ENCODE results near the gene SHOX. TPM values are rescaled to one million over a fixed set of nuclear protein-coding genes. Genes with fewer than 3 reads are reported as not detected.
"Not testable (repeated sequence)": the region's sequence is repeated elsewhere in the genome, so short reads cannot be mapped to it uniquely, and the experiment has no call there.

Gene SHOX
- total and polyA plus RNA-seq, 12 donors = not detected

- Histone ChIP-seq H3K4me1 (no peaks in the 10 kb centered on the region), H3K4me3 (no peak overlapping the region), H3K27me3 (peaks cover 8 to 33% (median 24%) of the 10 kb centered on the region in 7 donors), H3K36me3 (no peaks in the 10 kb centered on the region), H3K9me3 (no peaks in the 10 kb centered on the region), H3K27ac (no peak overlapping the region)
- TF ChIP-seq CTCF (IDR thresholded peaks at IDR 0.05) = no peak
- DNase-seq (no peak), ATAC-seq (no peak)
- WGBS, 2 donors = 83 to 86% methylated on average over 15 of the region's 15 CpGs
- intact Hi-C loops (cut with DNase I) = no loop called here
Measured at GRCh38 chrX:649166-649565, 18.6 kb downstream of the SHOX start.

- H3K4me3 ChIP-seq = no peak overlapping the region
- no peak overlapping the region for H3K27ac ChIP-seq
- no peaks in the 10 kb centered on the region for H3K9me3 ChIP-seq
- ATAC-seq (no peak), DNase-seq (no peak)
- peaks cover 0 to 22% (median 12%) of the 10 kb centered on the region in 7 donors for H3K27me3 ChIP-seq
- intact Hi-C loops (cut with DNase I) = no loop called here
- H3K36me3 ChIP-seq = no peaks in the 10 kb centered on the region
- WGBS, 2 donors = 81% methylated on average over 15 of the region's 15 CpGs
- H3K4me1 ChIP-seq = no peaks in the 10 kb centered on the region
- TF ChIP-seq CTCF (IDR thresholded peaks at IDR 0.05) = no peak
Measured at GRCh38 chrX:650324-650723, 19.7 kb downstream of the SHOX start.

GRCh38 chrX:650811-651210 is 20.2 kb downstream of the SHOX start:
- ATAC-seq (no peak), DNase-seq (no peak)
- Histone ChIP-seq H3K27ac (no peak overlapping the region), H3K36me3 (no peaks in the 10 kb centered on the region), H3K27me3 (peaks cover 0 to 17% (median 7%) of the 10 kb centered on the region in 7 donors), H3K4me1 (no peaks in the 10 kb centered on the region), H3K9me3 (no peaks in the 10 kb centered on the region), H3K4me3 (no peak overlapping the region)
- 80% methylated on average over 13 of the region's 13 CpGs for WGBS, 2 donors
- intact Hi-C loops (cut with DNase I) = no loop called here
- no peak for TF ChIP-seq CTCF (IDR thresholded peaks at IDR 0.05)

GRCh38 chrX:651922-652321 is 21.3 kb downstream of the SHOX start:
- H3K9me3 ChIP-seq; H3K4me1 ChIP-seq; H3K27ac ChIP-seq; H3K4me3 ChIP-seq; DNase-seq; ATAC-seq; H3K36me3 ChIP-seq; H3K27me3 ChIP-seq; intact Hi-C loops (cut with DNase I): not testable (repeated sequence)
- 84 to 85% methylated on average over 25 of the region's 25 CpGs for WGBS, 2 donors

GRCh38 chrX:652341-652741 is 21.8 kb downstream of the SHOX start:
- Histone ChIP-seq H3K36me3 (no peaks in the 10 kb centered on the region), H3K27ac (no peak overlapping the region), H3K4me1 (no peaks in the 10 kb centered on the region), H3K4me3 (no peak overlapping the region), H3K9me3 (no peaks in the 10 kb centered on the region), H3K27me3 (peaks cover 0 to 10% (median 0%) of the 10 kb centered on the region in 7 donors)
- WGBS, 2 donors = 26 to 32% methylated on average over 11 of the region's 11 CpGs
- no peak for DNase-seq
- intact Hi-C loops (cut with DNase I) = no loop called here
- TF ChIP-seq CTCF (IDR thresholded peaks at IDR 0.05) = no peak
- ATAC-seq = no peak

Data from heart right ventricle (tissue), 16 donors.